ENCODE measurements around the gene HLA-DRA.

Gene HLA-DRA

DNA sequence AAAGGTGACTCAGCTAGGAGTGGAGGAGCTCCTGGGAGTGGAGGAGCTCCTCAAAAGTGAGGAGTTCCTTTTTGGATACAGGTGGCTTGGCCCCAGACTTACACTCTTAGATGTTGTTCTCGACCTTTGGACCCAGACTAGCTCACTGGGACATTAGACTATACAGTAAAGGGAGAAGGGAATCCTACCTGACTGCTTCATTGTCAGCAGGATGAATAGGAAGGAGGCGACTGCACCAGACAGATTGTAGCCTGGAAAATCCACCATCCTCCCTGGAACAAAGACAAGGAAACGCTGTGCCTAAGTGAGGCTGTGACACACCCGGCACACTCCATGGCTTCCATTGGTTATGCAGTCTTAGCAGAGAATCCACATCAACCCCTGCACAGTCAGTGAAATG lies 32.8 kb upstream of the HLA-DRA start, which contains the start of gene BTNL2:
TSS of gene BTNL2 (minus strand) at position 325 of the 400 bp plus-strand sequence. CDS start at position 267, 58 bp downstream.
- H3K79me2 ChIP-seq (ENCODE audit: low read length): no peaks in the 10 kb centered on the region
- no peaks in the 10 kb centered on the region for H3K9me3 ChIP-seq (replicated peaks; ENCODE audit: insufficient read depth, low read length)
- TF ChIP-seq EZH2 (optimal IDR thresholded peaks at IDR 0.05; ENCODE audit: low read depth, low read length) (no peak), EZH2phosphoT487 (IDR thresholded peaks at IDR 0.05; ENCODE audit: low read length) (no peak)
- TF ChIP-seq, protein P1, sequence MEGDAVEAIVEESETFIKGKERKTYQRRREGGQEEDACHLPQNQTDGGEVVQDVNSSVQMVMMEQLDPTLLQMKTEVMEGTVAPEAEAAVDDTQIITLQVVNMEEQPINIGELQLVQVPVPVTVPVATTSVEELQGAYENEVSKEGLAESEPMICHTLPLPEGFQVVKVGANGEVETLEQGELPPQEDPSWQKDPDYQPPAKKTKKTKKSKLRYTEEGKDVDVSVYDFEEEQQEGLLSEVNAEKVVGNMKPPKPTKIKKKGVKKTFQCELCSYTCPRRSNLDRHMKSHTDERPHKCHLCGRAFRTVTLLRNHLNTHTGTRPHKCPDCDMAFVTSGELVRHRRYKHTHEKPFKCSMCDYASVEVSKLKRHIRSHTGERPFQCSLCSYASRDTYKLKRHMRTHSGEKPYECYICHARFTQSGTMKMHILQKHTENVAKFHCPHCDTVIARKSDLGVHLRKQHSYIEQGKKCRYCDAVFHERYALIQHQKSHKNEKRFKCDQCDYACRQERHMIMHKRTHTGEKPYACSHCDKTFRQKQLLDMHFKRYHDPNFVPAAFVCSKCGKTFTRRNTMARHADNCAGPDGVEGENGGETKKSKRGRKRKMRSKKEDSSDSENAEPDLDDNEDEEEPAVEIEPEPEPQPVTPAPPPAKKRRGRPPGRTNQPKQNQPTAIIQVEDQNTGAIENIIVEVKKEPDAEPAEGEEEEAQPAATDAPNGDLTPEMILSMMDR (IDR thresholded peaks at IDR 0.05; ENCODE audit: low read length): no peak
- H3K4me1 ChIP-seq (ENCODE audit: low read length): no peaks in the 10 kb centered on the region
- peak within 1 kb of the TSS; percentile 36; the same call in 1 of the 2 replicates for H3K4me3 ChIP-seq (ENCODE audit: low read length)
- no peaks in the 10 kb centered on the region for H4K20me1 ChIP-seq (ENCODE audit: insufficient read depth, low read length)
- peak within 1 kb of the TSS; percentile 35 for H2AFZ ChIP-seq (ENCODE audit: low read length)
- H3F3A ChIP-seq (ENCODE audit: insufficient read depth, low read length): no peaks in the 10 kb centered on the region
- H3K36me3 ChIP-seq (replicated peaks; ENCODE audit: insufficient read depth, low read length): no peaks in the 10 kb centered on the region
- no peaks in the 10 kb centered on the region for H3K9me2 ChIP-seq (replicated peaks; ENCODE audit: insufficient read depth, low read length)
- DNase-seq: no peak
- H3K4me2 ChIP-seq (ENCODE audit: low read depth, low read length): peak within 1 kb of the TSS; percentile 66; the same call in 1 of the 2 replicates
- no peak within 1 kb of the TSS for H3K27ac ChIP-seq (ENCODE audit: low read length)
- no peaks in the 10 kb centered on the region for H3K27me3 ChIP-seq (replicated peaks; ENCODE audit: insufficient read depth, low read length)
- no peak within 1 kb of the TSS for H3K9ac ChIP-seq (ENCODE audit: low read length)

DNA sequence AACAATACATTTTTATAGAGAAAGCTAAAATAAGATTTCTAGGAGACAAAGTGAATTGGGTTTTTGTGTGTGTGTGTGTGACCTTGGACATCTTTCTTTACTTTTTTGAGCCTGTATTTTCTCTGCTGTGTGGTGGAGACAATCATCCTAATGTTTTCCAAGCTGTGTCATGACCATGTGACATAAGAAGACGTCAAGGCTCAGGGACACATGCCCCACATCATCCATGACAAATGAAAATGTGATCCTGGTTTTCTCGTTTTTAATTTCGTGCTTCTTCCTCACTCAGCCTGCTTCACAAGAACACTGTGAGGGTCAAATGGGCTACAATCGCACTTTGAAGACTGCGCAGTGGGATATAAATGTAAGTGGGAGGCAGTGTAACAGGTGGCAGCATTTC lies 28.8 kb upstream of the HLA-DRA start:
- no peaks in the 10 kb centered on the region for H3K9me2 ChIP-seq (replicated peaks; ENCODE audit: insufficient read depth, low read length)
- no peaks in the 10 kb centered on the region for H3K79me2 ChIP-seq (ENCODE audit: low read length)
- no peaks in the 10 kb centered on the region for H3K4me1 ChIP-seq (ENCODE audit: low read length)
- H3K4me3 ChIP-seq (ENCODE audit: low read length): no peak overlapping the region
- DNase-seq: no peak
- H3K36me3 ChIP-seq (replicated peaks; ENCODE audit: insufficient read depth, low read length): no peaks in the 10 kb centered on the region
- H2AFZ ChIP-seq (ENCODE audit: low read length): no peak overlapping the region
- TF ChIP-seq EZH2 (optimal IDR thresholded peaks at IDR 0.05; ENCODE audit: low read depth, low read length): no peak
- TF ChIP-seq EZH2phosphoT487 (IDR thresholded peaks at IDR 0.05; ENCODE audit: low read length): no peak
- TF ChIP-seq, protein P1 (IDR thresholded peaks at IDR 0.05; ENCODE audit: low read length): no peak
- no peaks in the 10 kb centered on the region for H3K9me3 ChIP-seq (replicated peaks; ENCODE audit: insufficient read depth, low read length)
- no peaks in the 10 kb centered on the region for H3F3A ChIP-seq (ENCODE audit: insufficient read depth, low read length)
- H3K27ac ChIP-seq (ENCODE audit: low read length): no peak overlapping the region
- no peaks in the 10 kb centered on the region for H4K20me1 ChIP-seq (ENCODE audit: insufficient read depth, low read length)
- peaks cover 15% of the 10 kb centered on the region for H3K27me3 ChIP-seq (replicated peaks; ENCODE audit: insufficient read depth, low read length)
- no peak overlapping the region for H3K4me2 ChIP-seq (ENCODE audit: low read depth, low read length)
- H3K9ac ChIP-seq (ENCODE audit: low read length): no peak overlapping the region

DNA sequence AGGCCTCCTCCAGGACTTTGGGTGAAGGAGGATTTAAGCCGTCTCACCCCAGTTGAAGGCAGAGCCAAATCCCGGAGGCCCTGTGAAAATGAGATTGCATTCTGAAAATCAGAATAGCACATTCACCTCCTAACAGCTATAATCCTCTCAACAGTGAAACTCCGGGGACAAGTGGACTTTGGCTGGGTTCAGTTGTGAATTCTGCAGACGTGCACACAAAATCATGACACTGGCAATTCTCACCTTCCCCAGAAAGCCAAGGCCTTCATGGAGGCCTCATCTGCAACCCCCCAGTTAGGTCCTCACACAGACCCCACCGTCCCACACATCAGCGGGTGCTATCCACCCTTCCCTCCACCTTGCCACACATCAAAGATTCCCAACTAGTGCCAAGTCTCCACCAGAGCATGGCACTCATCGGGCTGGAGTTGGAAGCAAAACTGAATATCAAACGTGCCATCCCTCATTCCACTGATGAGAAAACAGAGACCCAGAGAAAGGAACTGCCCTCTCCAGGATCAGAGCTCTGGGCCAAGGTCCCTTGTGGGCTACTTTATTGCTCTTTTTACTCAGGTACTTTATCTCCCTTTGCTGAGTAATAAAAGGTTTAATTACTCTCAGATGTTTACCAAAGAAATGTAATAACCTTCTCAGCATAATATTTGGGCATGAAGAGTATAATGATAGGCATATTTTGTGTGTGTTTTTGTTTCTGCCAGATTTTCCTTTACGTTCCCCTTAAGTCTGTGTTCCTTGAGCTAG lies 27.9 kb upstream of the HLA-DRA start:
- H3K27ac ChIP-seq (ENCODE audit: low read length): no peak overlapping the region

More for the DNA sequence above, 27.9 kb upstream of the HLA-DRA start:
- peaks cover 15% of the 10 kb centered on the region for H3K27me3 ChIP-seq (replicated peaks; ENCODE audit: insufficient read depth, low read length)
- no peaks in the 10 kb centered on the region for H3K9me3 ChIP-seq (replicated peaks; ENCODE audit: insufficient read depth, low read length)
- no peaks in the 10 kb centered on the region for H3K36me3 ChIP-seq (replicated peaks; ENCODE audit: insufficient read depth, low read length)
- DNase-seq: no peak
- no peak overlapping the region for H3K9ac ChIP-seq (ENCODE audit: low read length)
- H3K9me2 ChIP-seq (replicated peaks; ENCODE audit: insufficient read depth, low read length): no peaks in the 10 kb centered on the region
- H3K4me3 ChIP-seq (ENCODE audit: low read length): no peak overlapping the region
- H3K79me2 ChIP-seq (ENCODE audit: low read length): no peaks in the 10 kb centered on the region
- H2AFZ ChIP-seq (ENCODE audit: low read length): no peak overlapping the region
- TF ChIP-seq, protein P1 (IDR thresholded peaks at IDR 0.05; ENCODE audit: low read length): no peak
- TF ChIP-seq EZH2 (optimal IDR thresholded peaks at IDR 0.05; ENCODE audit: low read depth, low read length): no peak
- TF ChIP-seq EZH2phosphoT487 (IDR thresholded peaks at IDR 0.05; ENCODE audit: low read length): no peak
- H3F3A ChIP-seq (ENCODE audit: insufficient read depth, low read length): no peaks in the 10 kb centered on the region
- H4K20me1 ChIP-seq (ENCODE audit: insufficient read depth, low read length): no peaks in the 10 kb centered on the region
- no peaks in the 10 kb centered on the region for H3K4me1 ChIP-seq (ENCODE audit: low read length)
- no peak overlapping the region for H3K4me2 ChIP-seq (ENCODE audit: low read depth, low read length)
